Ovary (tissue), 9 donors: Measurements from ENCODE around the gene DNAI1. TPM values are rescaled to one million over a fixed set of nuclear protein-coding genes. Genes with fewer than 3 reads are reported as not detected.

Source experiments
- DNase-seq, 5 donors: peaks; one replicate each; pipeline ENCODE4 v3.0.0-alpha.2; 2019 to 2020
- H3K27ac ChIP-seq, 2 donors: fragments of 200-600 bp; one replicate each; pipeline versions ENCODE4 v1.5.1 to v1.8.0; 2019 to 2022
- H3K27me3 ChIP-seq: fragments of 200-600 bp; one replicate; pipeline ENCODE4 v1.8.0; 2022
- H3K36me3 ChIP-seq: fragments of 200-600 bp; sonication (generic); one replicate; pipeline ENCODE4 v1.5.1; 2019
- H3K4me1 ChIP-seq: one replicate; pipeline ENCODE4 v1.8.1; 2013; ENCODE audit warnings: mild to moderate bottlenecking, moderate library complexity; ENCODE audit not compliant: insufficient read depth
- H3K4me3 ChIP-seq: fragments of 200-600 bp; sonication (generic); one replicate; pipeline ENCODE4 v1.5.1; 2017
- H3K9me3 ChIP-seq, 2 donors: fragments of 200-600 bp in 1 of 2; sonication (generic) in 1 of 2; one replicate each; pipeline versions ENCODE4 v1.5.1 to v1.8.1; 2013 to 2019; ENCODE audit warnings: mild to moderate bottlenecking in 1 of 2, moderate library complexity in 1 of 2
- CTCF ChIP-seq, 3 donors: fragments of 450-650 bp in 2 of 3; fragments of 200-600 bp in 1 of 3; IDR thresholded peaks; one replicate each; pipeline versions ENCODE4 v1.5.1 to v1.8.0; 2016 to 2022; ENCODE audit warnings: antibody characterized with exemption in 3 of 3, mild to moderate bottlenecking in 1 of 3
- EP300 ChIP-seq: sonication (generic); formaldehyde crosslinking; IDR thresholded peaks from one replicate; pipeline ENCODE4 v1.6.1; 2017; ENCODE audit warnings: antibody characterized with exemption
- POLR2A ChIP-seq: fragments of 450-650 bp; IDR thresholded peaks from one replicate; pipeline ENCODE4 v1.6.1; 2017; ENCODE audit warnings: antibody characterized with exemption, mild to moderate bottlenecking, moderate library complexity
- WGBS, 3 donors: extraction: QIAGEN DNeasy Blood & Tissue Kit in 1 of 3; methylation state at CpG; one replicate each; pipeline versions ENCODE4 v1.1.5 to v1.1.7; 2013 to 2017; 5-methylcytosine and 5-hydroxymethylcytosine counted together
- intact Hi-C, 4 donors: fragments of 100-400 bp; cut with DNase I; formaldehyde crosslinking; loops; one replicate each; pipeline versions ENCODE4 v1.11.0 to v1.15.1; 2022 to 2023
- polyA plus RNA-seq, 2 donors: library from polyadenylated mRNA; stranded (reverse); fragments of 200-250 nt in 1 of 2; fragments of 350-450 nt in 1 of 2; fragmentation: Illumina TruSeq in 1 of 2; extraction: RNeasy Lipid Tissue Mini Kit (QIAGEN cat#74804) in 1 of 2; gene quantifications; one replicate each; pipeline ENCODE4 v1.2.3, GENCODE V29; 2013 to 2014
- total RNA-seq, 7 donors: library from RNA; depleted of rRNA in 2 of 7; stranded (reverse); fragments of >200 nt in 2 of 7; fragmentation: NEBNext Ultra II Directional in 3 of 7; extraction: Animal tissue kit (Norgen Biotek cat#: 25700) in 3 of 7; gene quantifications; one replicate each; pipeline versions ENCODE4 v1.1.0 to v1.2.4, GENCODE V29; 2016 to 2023
- donor health status: DM: no; HTN: no; CAD: no; lungs with moderate emphysema.
- donor health status: DM: no; HTN: no; CAD: no.
- donor health status: Bipolar disorder and iron deficiency.
- donor health status: DM: yes; HTN: yes; CAD: no.
- donor health status: DM: no; HTN: no; CAD: no.
- donor health status: DM: yes; HTN: yes; CAD: no.

DNAI1 gene
- total and polyA plus RNA-seq, 9 donors, result 0.10 to 26.1 (median 1.9) TPM; not detected in 3

- 72 to 77% (median 74%) methylated on average over 13 of the region's 13 CpGs for WGBS, 3 donors
Measured at GRCh38 chr9:34510497-34511468, 52.2 kb downstream of the DNAI1 start.

GRCh38 chr9:34512131-34513078, 53.8 kb downstream of the DNAI1 start:
- H3K27me3 ChIP-seq, result no peaks in the 10 kb centered on the region
- no peak overlapping the region for H3K4me3 ChIP-seq
- intact Hi-C loops, result no loop called here
- H3K27ac ChIP-seq, result no peak overlapping the region
- TF ChIP-seq CTCF (IDR thresholded peaks at IDR 0.05) (no peak), POLR2A (no peak), EP300 (no peak)
- H3K36me3 ChIP-seq, result no peaks in the 10 kb centered on the region
- DNase-seq, result no peak
- WGBS, 3 donors, result 45 to 65% (median 60%) methylated on average over 9 of the region's 9 CpGs
- no peaks in the 10 kb centered on the region for H3K9me3 ChIP-seq
- no peaks in the 10 kb centered on the region for H3K4me1 ChIP-seq

More at GRCh38 chr9:34510497-34511468, 52.2 kb downstream of the DNAI1 start:
- Histone ChIP-seq H3K4me3 (no peak overlapping the region), H3K36me3 (no peaks in the 10 kb centered on the region), H3K9me3 (no peaks in the 10 kb centered on the region), H3K27ac (no peak overlapping the region), H3K4me1 (no peaks in the 10 kb centered on the region), H3K27me3 (no peaks in the 10 kb centered on the region)
- no peak for TF ChIP-seq POLR2A
- TF ChIP-seq EP300, result no peak
- no peak for TF ChIP-seq CTCF (IDR thresholded peaks at IDR 0.05)
- no peak for DNase-seq
- intact Hi-C loops, result no loop called here

GRCh38 chr9:34513567-34514214, 55.1 kb downstream of the DNAI1 start:
- no peaks in the 10 kb centered on the region for H3K36me3 ChIP-seq
- intact Hi-C loops, result no loop called here
- no peak overlapping the region for H3K4me3 ChIP-seq
- TF ChIP-seq EP300, result no peak
- no peak for TF ChIP-seq POLR2A
- TF ChIP-seq CTCF (IDR thresholded peaks at IDR 0.05), result no peak
- no peaks in the 10 kb centered on the region for H3K27me3 ChIP-seq
- H3K9me3 ChIP-seq, result no peaks in the 10 kb centered on the region
- WGBS, 3 donors, result 74 to 88% (median 75%) methylated on average over 2 of the region's 2 CpGs
- DNase-seq, result no peak
- no peaks in the 10 kb centered on the region for H3K4me1 ChIP-seq
- H3K27ac ChIP-seq, result no peak overlapping the region

- intact Hi-C loops, result no loop called here
- Histone ChIP-seq H3K4me3 (no peak overlapping the region), H3K9me3 (no peaks in the 10 kb centered on the region), H3K27ac (no peak overlapping the region), H3K4me1 (no peaks in the 10 kb centered on the region), H3K27me3 (no peaks in the 10 kb centered on the region), H3K36me3 (no peaks in the 10 kb centered on the region)
- no peak for TF ChIP-seq POLR2A
- TF ChIP-seq EP300, result no peak
- TF ChIP-seq CTCF (IDR thresholded peaks at IDR 0.05), result no peak
- 88 to 96% (median 93%) methylated on average over 8 of the region's 8 CpGs for WGBS, 3 donors
- no peak for DNase-seq
Measured at GRCh38 chr9:34514401-34514800, 55.8 kb downstream of the DNAI1 start.
